Gastrocnemius medialis (tissue), 4 donors: Measurements from ENCODE around the gene FAM107A. TPM values are rescaled to one million over a fixed set of nuclear protein-coding genes. Genes with fewer than 3 reads are reported as not detected.

Experiments used
- ATAC-seq, 2 donors: fragments of 150-250 bp; one replicate each; pipeline ENCODE4 v1.9.1; 2016
- DNase-seq, 2 donors: peaks; one replicate each; pipeline ENCODE4 v3.0.0-alpha.2; 2019
- H3K27ac ChIP-seq, 4 donors: fragments of 200-600 bp; sonication (generic); 1 replicate in 1 of 4; 2 replicates in 3 of 4; pipeline ENCODE4 v1.5.1; 2016 to 2018; ENCODE audit warnings: mild to moderate bottlenecking in 2 of 4, moderate library complexity in 1 of 4
- H3K27me3 ChIP-seq, 3 donors: fragments of 200-600 bp; sonication (generic) in 2 of 3; 1 replicate in 1 of 3; 2 replicates in 2 of 3; pipeline versions ENCODE4 v1.5.1 to v1.6.0; 2016 to 2019; ENCODE audit warnings: mild to moderate bottlenecking in 1 of 3, moderate library complexity in 1 of 3
- H3K36me3 ChIP-seq, 2 donors: fragments of 200-600 bp; sonication (generic) in 1 of 2; one replicate each; pipeline ENCODE4 v1.5.1; 2017 to 2018
- H3K4me1 ChIP-seq, 2 donors: fragments of 200-600 bp; sonication (generic) in 1 of 2; one replicate each; pipeline ENCODE4 v1.5.1; 2016 to 2017; ENCODE audit warnings: mild to moderate bottlenecking in 2 of 2
- H3K4me3 ChIP-seq, 4 donors: fragments of 200-600 bp; sonication (generic) in 3 of 4; 1 replicate in 1 of 4; 2 replicates in 3 of 4; pipeline ENCODE4 v1.5.1; 2016 to 2019; ENCODE audit warnings: mild to moderate bottlenecking in 2 of 4
- H3K9me3 ChIP-seq, 3 donors: fragments of 200-600 bp; sonication (generic) in 2 of 3; 1 replicate in 1 of 3; 2 replicates in 2 of 3; pipeline ENCODE4 v1.5.1; 2016 to 2019
- POLR2A ChIP-seq, 2 donors: fragments of 450-650 bp; IDR thresholded peaks; one replicate each; pipeline ENCODE4 v1.6.1; 2017; ENCODE audit warnings: antibody characterized with exemption in 2 of 2, mild to moderate bottlenecking in 2 of 2, moderate library complexity in 2 of 2
- in situ Hi-C, 4 donors: fragments of 200-750 bp; cut with MboI; loops; one replicate each; pipeline versions ENCODE4 v1.15.0 to v1.8.0; 2017; ENCODE audit warnings: low sequenced_read_pairs in 4 of 4
- intact Hi-C: fragments of 100-400 bp; cut with DNase I; formaldehyde crosslinking; loops from one replicate; pipeline ENCODE4 v1.15.1; 2023; ENCODE audit warnings: low total_unique reads
- total RNA-seq, 4 donors: library from RNA; depleted of rRNA; stranded (reverse); fragments of >200 nt; gene quantifications; one replicate each; pipeline versions ENCODE4 v1.1.0 to v1.2.3, GENCODE V29; 2016
- TF ChIP-seq, protein P1 (sequence below), 5 experiments: fragments of 450-650 bp in 3 of 5; fragments of 200-600 bp in 2 of 5; sonication (generic) in 2 of 5; IDR thresholded peaks in 4 of 5; conservative IDR thresholded peaks in 1 of 5; 1 replicate in 4 of 5; 2 replicates in 1 of 5; pipeline ENCODE4 v1.5.1; 2016 to 2019; ENCODE audit warnings: antibody characterized with exemption in 5 of 5, mild to moderate bottlenecking in 3 of 5, moderate library complexity in 3 of 5

FAM107A gene
- total RNA-seq, 4 donors from 2014 or later, result 21.1 to 28.5 (median 27.6) TPM

DNA sequence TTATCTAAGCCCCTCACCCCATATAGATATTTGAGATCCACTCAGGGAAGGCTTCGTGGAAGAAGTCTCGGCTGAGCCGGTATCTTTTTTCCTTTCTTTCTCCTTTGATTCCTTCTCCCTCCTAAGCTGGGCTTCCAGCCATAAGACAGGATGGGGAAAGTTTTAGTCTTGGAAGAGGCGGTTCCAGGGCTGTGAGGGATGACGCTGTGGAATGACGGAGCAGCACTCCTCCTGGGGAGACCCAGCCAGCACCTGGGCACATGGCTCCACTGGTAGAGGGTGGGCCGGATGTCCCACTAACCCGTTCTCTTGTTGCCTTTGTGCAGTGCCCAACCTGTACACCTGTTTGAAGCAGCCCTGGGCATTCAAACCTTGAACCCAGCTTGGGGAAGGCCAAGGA lies 43.2 kb upstream of the FAM107A start:
- peaks cover 4 to 9% of the 10 kb centered on the region in 2 donors for H3K4me1 ChIP-seq
- ATAC-seq, result peak in 1 of 2 donors; percentile 38
- intact Hi-C loops, result no loop called here
- H3K9me3 ChIP-seq, result no peaks in the 10 kb centered on the region
- no peaks in the 10 kb centered on the region for H3K36me3 ChIP-seq
- in situ Hi-C loops, result loop anchor here in 1 of 4 donors (5.0 kb wide), 1 partner anchor 43 kb away; the partner anchor contains the start of gene FAM107A
- no peak for DNase-seq
- no peak overlapping the region for H3K27ac ChIP-seq
- no peak for TF ChIP-seq POLR2A (IDR thresholded peaks at IDR 0.05)
- TF ChIP-seq, protein P1, sequence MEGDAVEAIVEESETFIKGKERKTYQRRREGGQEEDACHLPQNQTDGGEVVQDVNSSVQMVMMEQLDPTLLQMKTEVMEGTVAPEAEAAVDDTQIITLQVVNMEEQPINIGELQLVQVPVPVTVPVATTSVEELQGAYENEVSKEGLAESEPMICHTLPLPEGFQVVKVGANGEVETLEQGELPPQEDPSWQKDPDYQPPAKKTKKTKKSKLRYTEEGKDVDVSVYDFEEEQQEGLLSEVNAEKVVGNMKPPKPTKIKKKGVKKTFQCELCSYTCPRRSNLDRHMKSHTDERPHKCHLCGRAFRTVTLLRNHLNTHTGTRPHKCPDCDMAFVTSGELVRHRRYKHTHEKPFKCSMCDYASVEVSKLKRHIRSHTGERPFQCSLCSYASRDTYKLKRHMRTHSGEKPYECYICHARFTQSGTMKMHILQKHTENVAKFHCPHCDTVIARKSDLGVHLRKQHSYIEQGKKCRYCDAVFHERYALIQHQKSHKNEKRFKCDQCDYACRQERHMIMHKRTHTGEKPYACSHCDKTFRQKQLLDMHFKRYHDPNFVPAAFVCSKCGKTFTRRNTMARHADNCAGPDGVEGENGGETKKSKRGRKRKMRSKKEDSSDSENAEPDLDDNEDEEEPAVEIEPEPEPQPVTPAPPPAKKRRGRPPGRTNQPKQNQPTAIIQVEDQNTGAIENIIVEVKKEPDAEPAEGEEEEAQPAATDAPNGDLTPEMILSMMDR (IDR thresholded peaks at IDR 0.05 in 4 of 5, conservative IDR thresholded peaks at IDR 0.05 in 1 of 5), result no peak
- H3K27me3 ChIP-seq, result no peaks in the 10 kb centered on the region
- no peak overlapping the region for H3K4me3 ChIP-seq

DNA sequence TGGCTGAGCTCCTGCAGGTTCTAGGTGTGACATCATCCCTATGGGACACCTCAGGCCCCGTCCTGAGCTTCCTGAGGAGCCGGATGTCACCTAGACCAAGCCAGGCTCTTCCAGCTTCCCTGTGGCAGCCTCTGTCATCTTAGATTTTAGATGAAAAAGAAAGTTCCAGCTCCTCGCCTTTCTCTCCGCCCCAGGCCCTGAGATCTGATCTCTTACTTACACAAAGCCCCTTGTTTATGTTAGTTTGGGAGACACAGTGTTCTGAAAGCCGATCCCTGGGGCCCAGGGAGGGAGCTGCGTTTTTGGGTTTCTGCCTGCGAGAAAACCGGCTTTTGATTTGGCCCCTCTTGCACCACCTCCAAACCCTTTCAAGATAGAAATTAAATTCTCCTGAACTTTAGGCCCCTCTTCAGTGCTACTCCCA lies 40.2 kb upstream of the FAM107A start:
- peaks cover 4 to 9% of the 10 kb centered on the region in 2 donors for H3K4me1 ChIP-seq
- H3K27me3 ChIP-seq, result no peaks in the 10 kb centered on the region
- no peaks in the 10 kb centered on the region for H3K36me3 ChIP-seq
- H3K9me3 ChIP-seq, result no peaks in the 10 kb centered on the region
- H3K27ac ChIP-seq, result peak overlapping the region; percentile 66 to 77 (median 71)
- ATAC-seq (peak; percentile 84 to 85), DNase-seq (peak; percentile 62 to 69)
- in situ Hi-C loops, result no loop called here
- intact Hi-C loops, result no loop called here
- TF ChIP-seq, protein P1 (IDR thresholded peaks at IDR 0.05 in 4 of 5, conservative IDR thresholded peaks at IDR 0.05 in 1 of 5), result no peak
- peak in 1 of 2 donors; percentile 28 for TF ChIP-seq POLR2A (IDR thresholded peaks at IDR 0.05)
- no peak overlapping the region for H3K4me3 ChIP-seq

DNA sequence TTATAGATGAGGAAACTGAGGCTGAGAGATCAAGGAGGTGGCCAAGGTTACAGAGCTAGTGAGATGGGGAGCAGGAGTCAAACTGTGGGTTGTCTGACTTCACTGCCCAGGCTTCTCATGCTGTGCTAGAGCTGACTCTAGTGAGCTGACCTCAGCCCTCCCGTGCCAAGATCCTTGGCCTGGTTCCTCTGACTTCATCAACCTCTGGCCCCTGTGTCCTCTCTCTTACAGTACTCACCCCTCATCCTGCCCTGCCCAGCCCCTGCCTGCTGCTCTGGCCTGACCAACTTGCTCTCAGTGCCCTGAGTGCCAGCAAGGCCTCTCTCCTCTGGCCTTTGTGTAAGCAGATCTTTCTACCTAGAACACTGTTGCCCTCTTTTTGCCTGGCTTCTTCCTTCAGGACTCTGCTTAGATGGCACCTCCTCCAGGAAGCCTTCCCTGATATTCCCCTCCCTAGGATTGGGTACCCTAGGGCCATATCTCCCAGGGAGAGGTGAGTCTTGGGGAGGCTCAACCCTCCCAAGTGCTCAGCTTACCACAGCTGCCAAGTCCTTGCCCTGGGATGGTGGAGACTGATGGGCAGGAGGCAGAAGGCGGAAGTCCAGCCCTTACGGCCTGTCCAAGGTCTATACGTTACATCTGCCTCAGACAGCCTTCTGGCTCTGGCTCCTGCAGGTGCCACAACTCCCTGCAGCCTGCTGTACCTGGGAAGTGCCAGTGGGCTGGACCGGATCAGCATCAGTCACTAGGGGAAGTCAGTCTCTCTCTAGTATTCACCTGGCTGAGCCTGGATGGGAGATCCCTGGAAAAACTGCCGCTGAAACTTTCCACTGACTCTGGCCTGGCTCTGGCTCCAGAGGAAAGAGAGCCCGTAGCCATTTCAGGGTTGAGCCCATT lies 36.3 kb upstream of the FAM107A start:
- TF ChIP-seq POLR2A (IDR thresholded peaks at IDR 0.05), result no peak
- intact Hi-C loops (no loop called here), in situ Hi-C loops (no loop called here)
- DNase-seq, result no peak
- no peak for ATAC-seq
- Histone ChIP-seq H3K27ac (no peak overlapping the region), H3K36me3 (no peaks in the 10 kb centered on the region), H3K4me1 (peaks cover 16 to 17% of the 10 kb centered on the region in 2 donors), H3K4me3 (no peak overlapping the region), H3K27me3 (no peaks in the 10 kb centered on the region), H3K9me3 (no peaks in the 10 kb centered on the region)

DNA sequence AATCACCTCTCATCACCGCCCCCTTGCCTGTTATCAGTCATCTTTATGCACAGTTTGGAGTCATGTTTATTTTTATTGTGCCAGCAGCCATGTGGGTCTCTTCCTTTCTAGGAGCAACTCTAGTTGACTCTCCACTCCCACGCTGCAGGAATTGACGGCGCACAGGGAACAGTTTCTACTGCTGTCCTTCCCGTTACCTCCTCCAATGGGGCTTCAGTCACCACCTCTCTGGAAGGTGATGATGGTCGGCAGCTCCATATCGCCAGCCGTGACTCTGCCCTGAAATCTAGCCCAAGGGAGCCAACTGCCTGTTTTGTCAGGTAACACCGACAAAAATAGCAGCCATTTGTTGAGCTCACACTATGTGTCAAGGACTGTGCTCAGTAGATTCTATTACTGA lies 35.6 kb upstream of the FAM107A start:
- Histone ChIP-seq H3K4me1 (peaks cover 13 to 22% of the 10 kb centered on the region in 2 donors), H3K4me3 (no peak overlapping the region), H3K36me3 (no peaks in the 10 kb centered on the region), H3K9me3 (no peaks in the 10 kb centered on the region), H3K27me3 (no peaks in the 10 kb centered on the region), H3K27ac (no peak overlapping the region)
- intact Hi-C loops (no loop called here), in situ Hi-C loops (no loop called here)
- TF ChIP-seq, protein P1 (IDR thresholded peaks at IDR 0.05 in 4 of 5, conservative IDR thresholded peaks at IDR 0.05 in 1 of 5), result no peak
- TF ChIP-seq POLR2A (IDR thresholded peaks at IDR 0.05), result no peak
- no peak for ATAC-seq
- no peak for DNase-seq

DNA sequence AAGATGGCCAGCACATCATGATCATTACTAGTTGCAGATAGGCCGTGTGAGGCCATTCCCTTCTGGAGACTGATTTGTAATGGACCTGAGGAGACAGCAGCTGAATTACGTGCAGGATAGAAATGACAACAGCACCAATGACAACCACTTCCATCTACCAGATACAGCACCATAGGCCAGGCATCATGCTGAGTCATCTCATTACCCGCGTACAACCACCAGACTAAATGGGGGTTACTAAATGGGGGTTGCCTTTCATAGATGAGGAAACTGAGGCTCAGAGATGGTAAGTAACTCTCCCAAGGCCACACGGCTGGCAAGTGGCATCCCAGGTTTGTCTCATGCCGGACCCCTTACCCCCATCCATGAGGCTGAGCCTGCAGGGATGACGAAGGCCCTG lies 32.8 kb upstream of the FAM107A start:
- Histone ChIP-seq H3K27ac (no peak overlapping the region), H3K36me3 (no peaks in the 10 kb centered on the region), H3K9me3 (no peaks in the 10 kb centered on the region), H3K4me3 (no peak overlapping the region), H3K27me3 (no peaks in the 10 kb centered on the region), H3K4me1 (peaks cover 6 to 19% of the 10 kb centered on the region in 2 donors)
- TF ChIP-seq, protein P1 (IDR thresholded peaks at IDR 0.05 in 4 of 5, conservative IDR thresholded peaks at IDR 0.05 in 1 of 5), result no peak
- no peak for TF ChIP-seq POLR2A (IDR thresholded peaks at IDR 0.05)
- no peak for DNase-seq
- in situ Hi-C loops (no loop called here), intact Hi-C loops (no loop called here)
- ATAC-seq, result peak in 1 of 2 donors; percentile 51
